GM19468 (cell line): ENCODE data around the gene CX3CL1.

Source experiments
- ATAC-seq: cut with Tn5 transposase; IDR thresholded peaks from one replicate; pipeline ENCODE4 v1.9.1; 2021; ENCODE audit warnings: mild to moderate bottlenecking, moderate library complexity, moderate number of reproducible peaks; ENCODE audit not compliant: unreplicated experiment; ENCODE audit errors: extremely low read depth

The CX3CL1 gene

DNA sequence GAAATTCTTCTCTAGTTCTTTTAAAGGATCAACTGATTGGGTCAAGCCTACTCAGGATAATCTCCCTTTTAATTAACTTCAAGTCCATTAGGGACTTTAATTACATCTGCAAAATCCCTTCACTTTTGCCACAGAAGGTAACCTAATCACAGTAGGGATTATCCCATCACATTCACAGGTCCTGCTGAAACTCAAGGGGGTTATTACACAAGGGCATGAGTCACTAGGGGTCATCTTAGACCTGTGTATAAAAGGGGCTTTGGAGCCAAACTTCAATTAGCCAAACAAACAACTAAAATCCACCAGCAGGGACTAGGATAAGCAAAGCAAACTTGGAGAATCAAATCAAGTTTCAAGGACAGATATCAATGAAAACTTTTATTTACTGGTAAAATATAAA lies 55.5 kb downstream of the CX3CL1 start:
- ATAC-seq: no peak

GRCh38 chr16:57430955-57431354 lies 58.7 kb downstream of the CX3CL1 start:
- no peak for ATAC-seq

GRCh38 chr16:57432505-57432904 lies 60.2 kb downstream of the CX3CL1 start:
- no peak for ATAC-seq

GRCh38 chr16:57432989-57433388 lies 60.7 kb downstream of the CX3CL1 start:
- ATAC-seq: no peak

DNA sequence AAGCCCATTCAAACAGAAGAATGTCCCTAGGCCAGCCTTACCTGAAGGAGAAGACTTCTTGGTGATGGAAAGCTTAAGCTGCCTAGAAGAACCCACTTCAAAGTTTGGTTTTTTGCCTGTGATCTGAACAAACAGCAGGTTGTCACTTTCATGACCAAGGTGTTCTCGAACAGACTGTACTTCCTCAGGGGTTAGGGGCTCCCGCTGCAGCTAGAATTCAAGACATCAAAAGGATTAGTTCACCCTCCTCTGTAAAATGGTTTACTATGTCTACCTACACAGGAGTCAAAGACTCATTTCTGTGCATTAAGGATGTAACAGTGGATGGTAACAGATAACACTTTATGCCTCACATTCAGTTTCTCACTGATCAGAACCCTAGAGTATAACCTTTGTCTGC lies 61.7 kb downstream of the CX3CL1 start:
- ATAC-seq: no peak
